Thyroid gland (tissue), 4 donors: ENCODE data around the gene PCDH15.

ENCODE experiments used
- POLR2A ChIP-seq, 2 donors: fragments of 450-650 bp; IDR thresholded peaks; one replicate each; pipeline ENCODE4 v1.6.1; 2017; ENCODE audit warnings: antibody characterized with exemption in 2 of 2, mild to moderate bottlenecking in 2 of 2, moderate library complexity in 1 of 2
- TF ChIP-seq, protein P1 (sequence below), 6 experiments: fragments of 200-600 bp in 3 of 6; fragments of 450-650 bp in 3 of 6; sonication (generic) in 3 of 6; IDR thresholded peaks; one replicate each; pipeline ENCODE4 v1.5.1; 2016 to 2019; ENCODE audit warnings: antibody characterized with exemption in 6 of 6, mild to moderate bottlenecking in 2 of 6, inconsistent platforms in 1 of 6, moderate library complexity in 1 of 6

DNA sequence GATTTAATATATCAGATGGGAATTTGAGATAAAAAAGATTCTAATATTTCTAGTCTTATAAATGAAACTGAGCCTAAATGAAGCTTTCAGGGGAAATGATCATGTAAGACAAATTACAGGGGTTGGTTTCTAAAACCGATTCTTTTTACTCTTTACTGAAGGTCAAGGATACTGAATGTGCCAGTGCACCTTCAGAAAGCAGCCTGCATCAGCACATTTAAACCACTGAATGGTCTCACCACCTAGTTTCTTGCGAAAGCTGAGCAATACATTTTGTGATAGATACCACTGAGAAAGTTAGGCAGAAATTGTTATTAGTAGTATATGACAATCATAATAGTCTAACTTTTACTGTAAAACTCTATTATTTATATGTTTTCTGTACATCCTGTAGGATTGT is 180.7 kb downstream of the PCDH15 start:
- TF ChIP-seq, protein P1, sequence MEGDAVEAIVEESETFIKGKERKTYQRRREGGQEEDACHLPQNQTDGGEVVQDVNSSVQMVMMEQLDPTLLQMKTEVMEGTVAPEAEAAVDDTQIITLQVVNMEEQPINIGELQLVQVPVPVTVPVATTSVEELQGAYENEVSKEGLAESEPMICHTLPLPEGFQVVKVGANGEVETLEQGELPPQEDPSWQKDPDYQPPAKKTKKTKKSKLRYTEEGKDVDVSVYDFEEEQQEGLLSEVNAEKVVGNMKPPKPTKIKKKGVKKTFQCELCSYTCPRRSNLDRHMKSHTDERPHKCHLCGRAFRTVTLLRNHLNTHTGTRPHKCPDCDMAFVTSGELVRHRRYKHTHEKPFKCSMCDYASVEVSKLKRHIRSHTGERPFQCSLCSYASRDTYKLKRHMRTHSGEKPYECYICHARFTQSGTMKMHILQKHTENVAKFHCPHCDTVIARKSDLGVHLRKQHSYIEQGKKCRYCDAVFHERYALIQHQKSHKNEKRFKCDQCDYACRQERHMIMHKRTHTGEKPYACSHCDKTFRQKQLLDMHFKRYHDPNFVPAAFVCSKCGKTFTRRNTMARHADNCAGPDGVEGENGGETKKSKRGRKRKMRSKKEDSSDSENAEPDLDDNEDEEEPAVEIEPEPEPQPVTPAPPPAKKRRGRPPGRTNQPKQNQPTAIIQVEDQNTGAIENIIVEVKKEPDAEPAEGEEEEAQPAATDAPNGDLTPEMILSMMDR (IDR thresholded peaks at IDR 0.05): no peak
- TF ChIP-seq POLR2A (IDR thresholded peaks at IDR 0.05): no peak
